Erythroblast (primary cell): Measurements from ENCODE around the gene RAB11FIP5.

Experiments used
- GATA1 ChIP-seq: IDR thresholded peaks from 2 replicates; pipeline ENCODE4 v1.6.1; 2011; ENCODE audit warnings: low read depth, mild to moderate bottlenecking, control low read depth, low read length, moderate library complexity
- POLR2A ChIP-seq: IDR thresholded peaks from 2 replicates; pipeline ENCODE4 v1.6.1; 2011; ENCODE audit warnings: mild to moderate bottlenecking, low read length

DNA sequence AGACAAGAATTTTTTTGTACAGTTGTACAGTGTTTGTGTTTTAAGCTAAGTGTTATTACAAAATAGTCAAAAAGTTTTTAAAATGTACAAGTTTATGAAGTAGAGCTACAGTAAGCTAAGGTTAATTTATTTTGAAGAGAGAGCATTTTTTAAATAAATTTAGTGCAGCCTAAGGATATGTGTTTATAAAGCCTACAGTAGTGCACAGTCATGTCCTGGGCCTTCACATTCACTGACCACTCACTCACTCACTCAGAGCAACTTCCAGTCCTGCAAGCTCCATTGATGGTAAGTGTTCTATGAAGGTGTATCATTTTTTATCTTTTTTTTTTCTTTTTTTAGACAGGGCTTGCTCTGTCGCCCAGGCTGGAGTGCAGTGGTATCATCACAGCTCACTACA, 85.4 kb downstream of the RAB11FIP5 start:
- TF ChIP-seq GATA1: no peak
- TF ChIP-seq POLR2A: no peak
